WTC11 (cell line): ENCODE data around the gene KLHL28. TPM values are rescaled to one million over a fixed set of nuclear protein-coding genes. Genes with fewer than 3 reads are reported as not detected.

Source experiments
- ATAC-seq: fragments of 200-7000 bp; cut with Tn5 transposase; 2 replicates; pipeline ENCODE4 v1.10.0; 2021; ENCODE audit warnings: mild to moderate bottlenecking, moderate library complexity
- CTCF ChIA-PET: fragments of 300-600 bp; sonication (Branson Sonifier 250); formaldehyde crosslinking; loops from one replicate; lab custom pipeline; 2021; ENCODE audit warnings: antibody characterized with exemption; lab: Charles Lee
- POLR2A ChIA-PET: fragments of 350-600 bp; sonication (Branson Sonifier 250); formaldehyde crosslinking; loops from one replicate; lab custom pipeline; 2021; ENCODE audit warnings: antibody characterized with exemption; lab: Charles Lee
- DNase-seq: peaks from one replicate; pipeline ENCODE4 v3.0.0; 2021; ENCODE audit warnings: low spot score
- H3K27ac Mint-ChIP-seq: 2 replicates; pipeline ENCODE4 v1.8.0; 2021; ENCODE audit warnings: mixed read lengths
- H3K27me3 Mint-ChIP-seq: 2 replicates; pipeline ENCODE4 v1.8.0; 2021; ENCODE audit warnings: low read depth, mild to moderate bottlenecking, moderate library complexity, mixed read lengths
- H3K36me3 Mint-ChIP-seq: 2 replicates; pipeline ENCODE4 v1.8.0; 2021; ENCODE audit warnings: mixed read lengths
- H3K4me1 Mint-ChIP-seq: 2 replicates; pipeline ENCODE4 v1.8.0; 2022; ENCODE audit warnings: mixed read lengths
- H3K4me3 Mint-ChIP-seq: 2 replicates; pipeline ENCODE4 v1.8.0; 2021; ENCODE audit warnings: mild to moderate bottlenecking, moderate library complexity, mixed read lengths
- H3K9me3 Mint-ChIP-seq: 2 replicates; pipeline ENCODE4 v1.8.0; 2021; ENCODE audit warnings: mixed read lengths
- CREB1 ChIP-seq: sonication (generic); formaldehyde crosslinking; IDR thresholded peaks from 2 replicates; pipeline ENCODE4 v1.8.0; 2023; ENCODE audit warnings: mild to moderate bottlenecking, missing genetic modification reagents
- CREM ChIP-seq: sonication (generic); formaldehyde crosslinking; IDR thresholded peaks from 2 replicates; pipeline ENCODE4 v1.8.1; 2022; ENCODE audit warnings: mild to moderate bottlenecking, missing genetic modification reagents, moderate library complexity
- ETV6 ChIP-seq: sonication (generic); formaldehyde crosslinking; IDR thresholded peaks from 2 replicates; pipeline ENCODE4 v1.8.1; 2022; ENCODE audit warnings: mild to moderate bottlenecking, missing genetic modification reagents
- GRHL2 ChIP-seq: fragments of 250-450 bp; sonication (Bioruptor Pico); IDR thresholded peaks from 2 replicates; pipeline ENCODE4 v1.8.0; 2022; ENCODE audit warnings: mild to moderate bottlenecking, moderate library complexity; ENCODE audit not compliant: insufficient replicate concordance, severe bottlenecking
- JAZF1 ChIP-seq: fragments of 250-450 bp; sonication (Bioruptor Pico); IDR thresholded peaks from 2 replicates; pipeline ENCODE4 v1.9.0; 2021; ENCODE audit warnings: moderate library complexity, mild to moderate bottlenecking, inconsistent platforms
- NFYB ChIP-seq: sonication (generic); formaldehyde crosslinking; conservative IDR thresholded peaks from 2 replicates; pipeline ENCODE4 v1.8.0; 2022; ENCODE audit warnings: low read depth, missing genetic modification reagents
- NR2C2 ChIP-seq: sonication (generic); formaldehyde crosslinking; IDR thresholded peaks from 2 replicates; pipeline ENCODE4 v1.8.0; 2022; ENCODE audit warnings: mild to moderate bottlenecking, missing genetic modification reagents
- PREB ChIP-seq: sonication (generic); formaldehyde crosslinking; IDR thresholded peaks from 2 replicates; pipeline ENCODE4 v1.8.1; 2022; ENCODE audit warnings: mild to moderate bottlenecking, missing genetic modification reagents, moderate library complexity, borderline replicate concordance
- SMAD3 ChIP-seq: sonication (generic); formaldehyde crosslinking; IDR thresholded peaks from 2 replicates; pipeline ENCODE4 v1.8.0; 2022; ENCODE audit warnings: missing genetic modification reagents, mild to moderate bottlenecking, borderline replicate concordance
- ZNF138 ChIP-seq: sonication (generic); formaldehyde crosslinking; conservative IDR thresholded peaks from 2 replicates; pipeline ENCODE4 v1.8.1; 2022; ENCODE audit warnings: mild to moderate bottlenecking, moderate library complexity, missing genetic modification reagents
- ZNF263 ChIP-seq: sonication (generic); formaldehyde crosslinking; IDR thresholded peaks from 2 replicates; pipeline ENCODE4 v1.8.1; 2022; ENCODE audit warnings: low read depth, mild to moderate bottlenecking, moderate library complexity, missing genetic modification reagents
- ZNF532 ChIP-seq: fragments of 250-450 bp; sonication (Bioruptor Pico); IDR thresholded peaks from 2 replicates; pipeline ENCODE4 v1.9.0; 2021; ENCODE audit warnings: mild to moderate bottlenecking, borderline replicate concordance
- ZNF671 ChIP-seq: fragments of 250-450 bp; sonication (Bioruptor Pico); IDR thresholded peaks from 2 replicates; pipeline ENCODE4 v1.8.0; 2021; ENCODE audit warnings: mild to moderate bottlenecking
- total RNA-seq: library from RNA; stranded (reverse); gene quantifications from 3 replicates; pipeline ENCODE4 v1.2.3, GENCODE V29; 2021
- TF ChIP-seq, protein P1 (sequence below): fragments of 200-600 bp; IDR thresholded peaks from 2 replicates; pipeline ENCODE4 v1.8.0; 2022; ENCODE audit warnings: antibody characterized with exemption
- TF ChIP-seq, protein P2 (sequence below): sonication (generic); formaldehyde crosslinking; IDR thresholded peaks from 2 replicates; pipeline ENCODE4 v1.8.0; 2022; ENCODE audit warnings: mild to moderate bottlenecking, missing genetic modification reagents
- TF ChIP-seq, protein P3 (sequence below): sonication (generic); formaldehyde crosslinking; IDR thresholded peaks from 2 replicates; pipeline ENCODE4 v1.8.1; 2022; ENCODE audit warnings: mild to moderate bottlenecking, moderate library complexity, missing genetic modification reagents

The KLHL28 gene
- total RNA-seq, 1 experiment from 2014 or later, result 9.8 TPM

DNA sequence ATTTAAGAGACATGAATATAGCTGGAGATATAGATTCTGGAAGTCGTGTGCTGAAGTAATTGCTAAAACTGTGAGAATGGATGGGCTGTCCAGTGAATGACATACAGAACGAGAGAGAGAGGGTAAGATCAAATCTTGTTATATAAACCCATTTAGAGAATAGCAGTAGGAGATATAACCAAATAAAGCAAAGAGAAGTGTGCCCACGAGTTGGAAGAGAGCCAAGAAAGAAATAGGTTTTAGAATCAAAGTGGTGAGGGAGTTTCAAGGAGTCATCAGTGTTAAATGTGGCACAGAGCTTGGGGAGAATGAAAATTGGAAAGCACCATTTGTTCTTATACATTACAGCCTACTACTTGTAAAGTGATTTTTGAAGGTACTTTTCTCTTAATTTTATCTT, 19.5 kb upstream of the KLHL28 start (continued):
- TF ChIP-seq JAZF1 (CRISPR knock-in tag) (no peak), ZNF138 (CRISPR knock-in tag) (no peak)
- TF ChIP-seq, protein P1, sequence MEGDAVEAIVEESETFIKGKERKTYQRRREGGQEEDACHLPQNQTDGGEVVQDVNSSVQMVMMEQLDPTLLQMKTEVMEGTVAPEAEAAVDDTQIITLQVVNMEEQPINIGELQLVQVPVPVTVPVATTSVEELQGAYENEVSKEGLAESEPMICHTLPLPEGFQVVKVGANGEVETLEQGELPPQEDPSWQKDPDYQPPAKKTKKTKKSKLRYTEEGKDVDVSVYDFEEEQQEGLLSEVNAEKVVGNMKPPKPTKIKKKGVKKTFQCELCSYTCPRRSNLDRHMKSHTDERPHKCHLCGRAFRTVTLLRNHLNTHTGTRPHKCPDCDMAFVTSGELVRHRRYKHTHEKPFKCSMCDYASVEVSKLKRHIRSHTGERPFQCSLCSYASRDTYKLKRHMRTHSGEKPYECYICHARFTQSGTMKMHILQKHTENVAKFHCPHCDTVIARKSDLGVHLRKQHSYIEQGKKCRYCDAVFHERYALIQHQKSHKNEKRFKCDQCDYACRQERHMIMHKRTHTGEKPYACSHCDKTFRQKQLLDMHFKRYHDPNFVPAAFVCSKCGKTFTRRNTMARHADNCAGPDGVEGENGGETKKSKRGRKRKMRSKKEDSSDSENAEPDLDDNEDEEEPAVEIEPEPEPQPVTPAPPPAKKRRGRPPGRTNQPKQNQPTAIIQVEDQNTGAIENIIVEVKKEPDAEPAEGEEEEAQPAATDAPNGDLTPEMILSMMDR, result no peak

- Mint-ChIP-seq H3K27ac (no peak overlapping the region), H3K27me3 (no peaks in the 10 kb centered on the region), H3K36me3 (no peaks in the 10 kb centered on the region), H3K4me1 (peaks cover 5% of the 10 kb centered on the region; the same call in 1 of the 2 replicates), H3K9me3 (no peaks in the 10 kb centered on the region), H3K4me3 (no peak overlapping the region)
- POLR2A ChIA-PET, result no interaction called here
- CTCF ChIA-PET, result interaction anchor here (1.2 kb wide), 1 partner anchor 18 kb away, joined by 3 read pairs; the partner anchor contains the start of genes KLHL28 and TOGARAM1
- TF ChIP-seq NR2C2 (CRISPR knock-in tag) (no peak), JAZF1 (CRISPR knock-in tag) (no peak)
- ATAC-seq (no peak), DNase-seq (no peak)
These were observed 18.1 kb upstream of the KLHL28 start for GRCh38 chr14:44979740-44980356.

DNA sequence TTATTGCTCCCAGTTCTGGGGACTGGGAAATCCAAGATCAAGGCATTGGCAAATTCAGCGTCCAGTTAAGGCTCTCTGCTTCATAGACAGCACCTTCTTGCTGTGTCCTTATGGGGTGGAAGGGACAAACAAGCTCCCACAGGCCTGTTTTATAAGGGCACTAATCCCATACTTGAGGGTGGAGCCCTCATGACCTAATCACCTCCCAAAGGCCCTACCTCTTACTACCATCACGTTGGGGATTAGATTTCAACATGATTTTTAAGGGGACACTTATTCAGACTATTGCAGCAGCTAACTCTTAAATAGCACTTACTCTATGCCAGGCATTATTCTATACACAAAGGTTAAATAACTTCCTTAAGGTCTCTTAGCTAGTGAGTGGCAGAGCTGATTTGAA, 17.5 kb upstream of the KLHL28 start:
- ChIA-PET CTCF (interaction anchor here (1.2 kb wide), 1 partner anchor 17 kb away, joined by 3 read pairs; the partner anchor contains the start of genes KLHL28 and TOGARAM1), POLR2A (no interaction called here)
- no peak overlapping the region for H3K4me3 Mint-ChIP-seq
- no peak overlapping the region for H3K27ac Mint-ChIP-seq
- no peaks in the 10 kb centered on the region for H3K9me3 Mint-ChIP-seq
- H3K36me3 Mint-ChIP-seq, result no peaks in the 10 kb centered on the region
- ATAC-seq (no peak), DNase-seq (no peak)
- H3K4me1 Mint-ChIP-seq, result peaks cover 5% of the 10 kb centered on the region; the same call in 1 of the 2 replicates
- TF ChIP-seq ZNF263 (CRISPR knock-in tag), result no peak
- no peak for TF ChIP-seq SMAD3 (CRISPR knock-in tag)
- no peak for TF ChIP-seq GRHL2 (CRISPR knock-in tag)
- TF ChIP-seq ZNF532 (CRISPR knock-in tag), result no peak
- no peak for TF ChIP-seq CREM
- no peak for TF ChIP-seq ETV6 (CRISPR knock-in tag)
- TF ChIP-seq NFYB (CRISPR knock-in tag), result no peak
- no peak for TF ChIP-seq ZNF671 (CRISPR knock-in tag)
- no peaks in the 10 kb centered on the region for H3K27me3 Mint-ChIP-seq

DNA sequence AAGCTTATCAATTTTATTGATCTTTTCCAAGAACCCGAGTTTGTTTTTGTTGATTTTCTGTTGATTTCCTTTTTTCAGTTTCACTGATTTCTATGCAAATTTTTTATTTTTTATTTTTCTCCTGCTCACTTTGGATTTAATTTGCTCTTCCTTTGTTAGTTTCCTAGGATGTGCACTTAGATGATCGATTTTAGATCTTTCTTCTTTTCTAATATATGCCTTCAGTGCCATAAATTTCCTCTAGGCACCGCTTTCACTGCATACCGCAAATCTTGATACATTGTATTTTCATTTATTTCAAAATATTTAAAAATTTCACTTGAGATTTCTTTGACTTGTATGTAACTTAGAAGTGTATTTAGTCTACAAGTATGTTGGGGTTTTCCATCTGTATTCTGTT, 9.7 kb upstream of the KLHL28 start:
- no peak for DNase-seq
- Mint-ChIP-seq H3K27me3 (no peaks in the 10 kb centered on the region), H3K36me3 (peaks cover 10% of the 10 kb centered on the region), H3K4me3 (no peak overlapping the region), H3K27ac (no peak overlapping the region), H3K9me3 (0 out of 2 replicates have a peak, but pooled peaks cover 4% of the 10 kb centered on the region), H3K4me1 (peaks cover 17% of the 10 kb centered on the region)
- ChIA-PET POLR2A (no interaction called here), CTCF (no interaction called here)
- TF ChIP-seq CREB1 (CRISPR knock-in tag) (no peak), PREB (no peak), GRHL2 (CRISPR knock-in tag) (no peak)
- TF ChIP-seq, protein P2, sequence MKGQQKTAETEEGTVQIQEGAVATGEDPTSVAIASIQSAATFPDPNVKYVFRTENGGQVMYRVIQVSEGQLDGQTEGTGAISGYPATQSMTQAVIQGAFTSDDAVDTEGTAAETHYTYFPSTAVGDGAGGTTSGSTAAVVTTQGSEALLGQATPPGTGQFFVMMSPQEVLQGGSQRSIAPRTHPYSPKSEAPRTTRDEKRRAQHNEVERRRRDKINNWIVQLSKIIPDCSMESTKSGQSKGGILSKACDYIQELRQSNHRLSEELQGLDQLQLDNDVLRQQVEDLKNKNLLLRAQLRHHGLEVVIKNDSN (CRISPR knock-in tag), result no peak
- TF ChIP-seq, protein P3, sequence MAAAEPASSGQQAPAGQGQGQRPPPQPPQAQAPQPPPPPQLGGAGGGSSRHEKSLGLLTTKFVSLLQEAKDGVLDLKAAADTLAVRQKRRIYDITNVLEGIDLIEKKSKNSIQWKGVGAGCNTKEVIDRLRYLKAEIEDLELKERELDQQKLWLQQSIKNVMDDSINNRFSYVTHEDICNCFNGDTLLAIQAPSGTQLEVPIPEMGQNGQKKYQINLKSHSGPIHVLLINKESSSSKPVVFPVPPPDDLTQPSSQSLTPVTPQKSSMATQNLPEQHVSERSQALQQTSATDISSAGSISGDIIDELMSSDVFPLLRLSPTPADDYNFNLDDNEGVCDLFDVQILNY (CRISPR knock-in tag), result no peak
- ATAC-seq, result no peak
